Activated T-cell treated with anti-CD3 and anti-CD28 coated beads, Interleukin-2, amount 50 U/mL, for 4 hours (primary cell): ENCODE measurements around the gene PDSS2. TPM values are rescaled to one million over a fixed set of nuclear protein-coding genes. Genes with fewer than 3 reads are reported as not detected.
"Not testable (repeated sequence)": the region's sequence is repeated elsewhere in the genome, so short reads cannot be mapped to it uniquely, and the experiment has no call there.

ENCODE experiments used
- ATAC-seq, 2 donors: fragments of 200-7000 bp; cut with Tn5 transposase; one replicate each; pipeline ENCODE4 v1.10.0; 2021
- DNase-seq: peaks from one replicate; pipeline ENCODE4 v3.0.0-alpha.2; 2020
- H3K27me3 Mint-ChIP-seq: one replicate; pipeline ENCODE4 v1.8.0; 2021; ENCODE audit warnings: low read depth, mixed read lengths
- H3K36me3 Mint-ChIP-seq: one replicate; pipeline ENCODE4 v1.8.0; 2022; ENCODE audit warnings: mixed read lengths; ENCODE audit not compliant: insufficient read depth
- H3K4me1 Mint-ChIP-seq: one replicate; pipeline ENCODE4 v1.8.0; 2021; ENCODE audit warnings: low read depth, mixed read lengths
- H3K4me3 Mint-ChIP-seq: one replicate; pipeline ENCODE4 v1.8.0; 2021; ENCODE audit warnings: mild to moderate bottlenecking, moderate library complexity, mixed read lengths
- H3K9me3 Mint-ChIP-seq: one replicate; pipeline ENCODE4 v1.8.0; 2021; ENCODE audit warnings: mixed read lengths
- total RNA-seq, 3 donors: library from RNA; stranded (reverse); gene quantifications; one replicate each; pipeline ENCODE4 v1.2.1, GENCODE V29; 2021

PDSS2 gene
- total RNA-seq, 3 donors from 2014 or later, result 10.9 to 14.8 (median 12.6) TPM

- H3K27me3 Mint-ChIP-seq, result no peaks in the 10 kb centered on the region
- H3K4me1 Mint-ChIP-seq, result peaks cover 7% of the 10 kb centered on the region
- no peak for ATAC-seq
- H3K9me3 Mint-ChIP-seq, result peaks cover 4% of the 10 kb centered on the region
- no peak overlapping the region for H3K4me3 Mint-ChIP-seq
- DNase-seq, result no peak
- peaks cover 17% of the 10 kb centered on the region for H3K36me3 Mint-ChIP-seq
These were observed 73.0 kb downstream of the PDSS2 start for GRCh38 chr6:107386340-107386739.

GRCh38 chr6:107383705-107384104 lies 75.7 kb downstream of the PDSS2 start:
- Mint-ChIP-seq H3K36me3 (peaks cover 15% of the 10 kb centered on the region), H3K4me1 (peaks cover 7% of the 10 kb centered on the region), H3K27me3 (no peaks in the 10 kb centered on the region), H3K4me3 (no peak overlapping the region), H3K9me3 (peaks cover 5% of the 10 kb centered on the region)
- no peak for DNase-seq
- ATAC-seq, result no peak

- H3K4me1 Mint-ChIP-seq, result no peaks in the 10 kb centered on the region
These were observed 85.1 kb downstream of the PDSS2 start for GRCh38 chr6:107374264-107374663.

DNA sequence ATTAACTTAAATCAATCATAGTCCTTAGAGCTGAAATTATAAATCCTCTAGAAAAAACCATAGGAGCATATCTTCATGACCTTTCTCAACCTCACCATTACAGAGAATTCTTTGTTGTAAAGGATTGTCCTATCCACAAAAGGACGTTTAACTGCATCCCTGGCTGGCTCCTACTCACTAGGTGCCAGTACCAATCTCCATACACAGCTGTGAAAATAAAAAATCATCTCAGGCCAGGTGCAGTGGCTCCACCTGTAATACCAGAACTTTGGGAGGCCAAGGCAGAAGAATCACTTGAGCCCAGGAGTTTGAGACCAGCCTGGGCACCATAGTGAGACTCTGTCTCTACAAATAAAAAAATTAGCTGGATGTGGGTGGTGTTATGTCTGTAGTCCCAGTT lies 89.9 kb downstream of the PDSS2 start:
- no peak for ATAC-seq
- Mint-ChIP-seq H3K4me3 (no peak overlapping the region), H3K9me3 (no peaks in the 10 kb centered on the region), H3K27me3 (no peaks in the 10 kb centered on the region), H3K36me3 (peaks cover 5% of the 10 kb centered on the region), H3K4me1 (no peaks in the 10 kb centered on the region)
- DNase-seq, result no peak

More at GRCh38 chr6:107374264-107374663, 85.1 kb downstream of the PDSS2 start:
- Mint-ChIP-seq H3K9me3 (no peaks in the 10 kb centered on the region), H3K36me3 (peaks cover 9% of the 10 kb centered on the region), H3K27me3 (no peaks in the 10 kb centered on the region), H3K4me3 (no peak overlapping the region)
- DNase-seq (no peak), ATAC-seq (no peak)

DNA sequence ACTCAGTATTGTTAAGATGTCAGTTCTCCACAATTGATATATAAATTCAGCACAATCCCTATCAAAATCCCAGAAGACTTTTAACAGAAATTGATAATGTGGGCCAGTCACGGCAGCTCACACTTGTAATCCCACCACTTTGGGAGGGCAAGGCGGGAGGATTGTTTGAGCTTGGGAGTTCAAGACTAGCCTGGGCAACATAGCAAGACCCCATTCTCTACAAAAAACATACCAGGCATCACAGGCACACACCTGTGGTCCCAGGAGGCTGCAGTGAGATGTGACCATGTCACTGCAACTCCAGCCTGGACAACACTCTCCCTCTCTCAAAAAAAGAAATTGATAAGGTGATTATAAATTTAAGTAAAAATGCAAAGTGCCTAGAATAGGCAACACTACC lies 90.9 kb downstream of the PDSS2 start:
- Mint-ChIP-seq H3K4me3 (no peak overlapping the region), H3K4me1 (no peaks in the 10 kb centered on the region), H3K36me3 (peaks cover 9% of the 10 kb centered on the region), H3K27me3 (no peaks in the 10 kb centered on the region), H3K9me3 (no peaks in the 10 kb centered on the region)
- DNase-seq (no peak), ATAC-seq (no peak)

GRCh38 chr6:107364173-107364572 lies 95.2 kb downstream of the PDSS2 start:
- peaks cover 12% of the 10 kb centered on the region for H3K9me3 Mint-ChIP-seq
- H3K27me3 Mint-ChIP-seq, H3K4me3 Mint-ChIP-seq, DNase-seq, H3K4me1 Mint-ChIP-seq, ATAC-seq: not testable (repeated sequence)
- peaks cover 30% of the 10 kb centered on the region for H3K36me3 Mint-ChIP-seq

DNA sequence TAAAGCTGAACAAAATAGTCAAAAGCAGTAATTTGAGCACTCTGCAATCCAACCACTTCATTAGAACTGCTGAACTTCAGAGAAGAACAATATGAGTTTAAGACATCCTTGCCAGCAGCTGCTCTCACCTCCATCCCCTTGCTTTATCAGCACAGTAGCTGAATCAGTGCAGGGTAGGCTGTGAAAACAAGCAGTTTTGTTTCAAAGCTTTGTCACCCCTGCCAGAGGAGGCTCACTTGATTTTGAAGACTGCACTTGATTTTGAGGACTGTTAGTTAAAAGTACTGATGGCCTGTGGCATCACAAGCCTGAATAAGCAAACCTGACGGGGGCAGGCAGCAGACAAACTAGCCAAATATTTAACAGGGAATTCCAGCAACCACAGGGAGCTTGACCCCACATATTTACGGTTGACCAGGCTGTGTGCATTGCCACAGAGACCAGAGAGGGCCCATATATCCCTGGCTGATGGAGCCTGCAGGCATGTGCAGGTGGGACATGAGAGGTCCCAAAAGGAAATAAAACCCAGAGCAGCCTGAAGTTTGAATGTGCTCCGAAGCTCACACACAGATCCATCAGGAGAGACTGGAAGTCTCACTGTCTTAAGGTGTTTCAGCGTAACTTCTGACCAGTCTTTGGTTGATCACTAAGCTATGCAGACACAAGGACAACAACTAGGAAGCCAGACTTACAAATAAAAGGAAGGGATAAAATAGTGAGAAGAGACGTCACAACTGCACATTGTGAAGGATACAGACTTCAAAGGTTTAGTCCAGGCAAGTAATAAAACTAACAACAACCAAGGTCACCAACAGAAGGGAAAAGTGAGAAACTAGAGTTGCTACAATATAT lies 97.4 kb downstream of the PDSS2 start:
- peaks cover 32% of the 10 kb centered on the region for H3K36me3 Mint-ChIP-seq

GRCh38 chr6:107360476-107360875 lies 98.9 kb downstream of the PDSS2 start:
- peaks cover 29% of the 10 kb centered on the region for H3K36me3 Mint-ChIP-seq
- no peaks in the 10 kb centered on the region for H3K27me3 Mint-ChIP-seq

More for the DNA sequence above, 97.4 kb downstream of the PDSS2 start:
- no peak for ATAC-seq
- DNase-seq, result no peak
- H3K27me3 Mint-ChIP-seq, result no peaks in the 10 kb centered on the region
- H3K4me3 Mint-ChIP-seq, result no peak overlapping the region
- H3K4me1 Mint-ChIP-seq, result no peaks in the 10 kb centered on the region
- peaks cover 12% of the 10 kb centered on the region for H3K9me3 Mint-ChIP-seq

GRCh38 chr6:107357842-107358241 lies 101.5 kb downstream of the PDSS2 start:
- ATAC-seq, result no peak

More at GRCh38 chr6:107360476-107360875, 98.9 kb downstream of the PDSS2 start:
- no peak overlapping the region for H3K4me3 Mint-ChIP-seq
- no peak for DNase-seq
- peaks cover 12% of the 10 kb centered on the region for H3K9me3 Mint-ChIP-seq
- no peak for ATAC-seq
- H3K4me1 Mint-ChIP-seq, result no peaks in the 10 kb centered on the region

GRCh38 chr6:107357031-107357430 lies 102.3 kb downstream of the PDSS2 start:
- Mint-ChIP-seq H3K4me1 (no peaks in the 10 kb centered on the region), H3K4me3 (no peak overlapping the region), H3K27me3 (no peaks in the 10 kb centered on the region), H3K9me3 (peaks cover 1% of the 10 kb centered on the region), H3K36me3 (peaks cover 10% of the 10 kb centered on the region)
- DNase-seq, result no peak
- no peak for ATAC-seq

More at GRCh38 chr6:107357842-107358241, 101.5 kb downstream of the PDSS2 start:
- Mint-ChIP-seq H3K9me3 (peaks cover 6% of the 10 kb centered on the region), H3K27me3 (no peaks in the 10 kb centered on the region), H3K4me3 (no peak overlapping the region), H3K36me3 (peaks cover 17% of the 10 kb centered on the region), H3K4me1 (no peaks in the 10 kb centered on the region)
- DNase-seq, result no peak

DNA sequence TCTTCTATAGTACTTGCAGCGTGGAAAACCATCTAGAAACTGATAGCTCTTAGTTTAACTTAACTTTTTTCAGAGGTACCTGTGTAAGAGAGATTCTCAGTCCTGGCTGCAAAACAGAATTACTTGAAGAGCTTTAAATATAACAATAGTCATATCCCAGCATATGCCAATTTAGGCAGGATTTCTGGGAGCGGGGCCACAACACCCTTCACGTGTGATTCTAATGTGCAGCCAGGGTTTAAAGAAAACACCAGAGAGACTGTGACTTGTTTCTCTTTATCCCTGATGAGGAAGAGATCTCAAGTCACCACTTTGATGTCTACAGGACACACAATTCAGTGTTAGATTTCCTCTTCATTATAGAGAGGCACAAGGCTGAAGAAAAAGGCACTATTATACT lies 103.7 kb downstream of the PDSS2 start:
- no peaks in the 10 kb centered on the region for H3K4me1 Mint-ChIP-seq
- no peak overlapping the region for H3K4me3 Mint-ChIP-seq
- DNase-seq, result no peak
- peaks cover 2% of the 10 kb centered on the region for H3K36me3 Mint-ChIP-seq
- H3K9me3 Mint-ChIP-seq, result no peaks in the 10 kb centered on the region
- ATAC-seq, result no peak
- no peaks in the 10 kb centered on the region for H3K27me3 Mint-ChIP-seq

DNA sequence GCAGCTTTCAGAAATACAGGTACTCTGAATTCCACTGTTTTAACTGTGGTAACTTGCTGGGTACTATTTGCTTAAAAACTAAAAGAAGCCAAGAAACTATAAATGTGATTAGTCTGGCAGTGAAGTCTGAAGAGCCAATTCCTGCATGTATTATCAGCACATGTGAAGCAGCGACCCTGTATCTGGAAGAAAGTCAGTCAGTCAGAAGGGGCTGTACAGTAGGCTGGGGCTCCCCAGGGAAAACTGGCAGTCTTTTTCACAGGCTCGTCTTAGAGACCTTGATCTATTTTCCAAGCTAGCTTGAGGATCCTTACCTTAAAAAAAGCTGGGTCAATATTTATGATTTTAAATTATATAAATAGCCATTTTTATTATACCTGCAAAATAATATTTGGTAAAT lies 104.9 kb downstream of the PDSS2 start:
- no peak for ATAC-seq
- DNase-seq, result no peak
- no peaks in the 10 kb centered on the region for H3K4me1 Mint-ChIP-seq
- H3K27me3 Mint-ChIP-seq, result no peaks in the 10 kb centered on the region
- peaks cover 7% of the 10 kb centered on the region for H3K36me3 Mint-ChIP-seq
- H3K9me3 Mint-ChIP-seq, result no peaks in the 10 kb centered on the region
- no peak overlapping the region for H3K4me3 Mint-ChIP-seq

- Mint-ChIP-seq H3K9me3 (no peaks in the 10 kb centered on the region), H3K4me3 (no peak overlapping the region), H3K4me1 (no peaks in the 10 kb centered on the region), H3K27me3 (no peaks in the 10 kb centered on the region), H3K36me3 (peaks cover 7% of the 10 kb centered on the region)
- ATAC-seq (no peak), DNase-seq (no peak)
These were observed 105.5 kb downstream of the PDSS2 start for GRCh38 chr6:107353773-107354382.

DNA sequence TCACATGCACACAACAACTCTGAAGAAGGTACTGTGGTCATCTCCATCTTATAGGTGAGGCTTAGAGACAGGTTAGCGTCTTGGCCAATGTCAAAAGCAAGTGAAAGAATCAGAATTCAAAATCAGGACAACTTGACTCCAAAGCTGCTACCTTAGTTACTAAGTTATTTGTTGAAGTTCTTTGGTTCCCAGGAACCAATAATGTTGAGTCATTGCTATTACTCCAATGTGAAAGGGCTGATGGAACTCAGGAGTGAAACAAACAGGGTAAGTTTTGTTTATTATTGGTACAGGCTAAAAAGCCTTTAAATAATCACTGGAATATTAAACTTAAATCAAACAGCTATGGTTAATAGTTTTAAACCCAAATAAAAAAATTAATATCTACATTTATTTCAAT lies 111.1 kb downstream of the PDSS2 start:
- no peaks in the 10 kb centered on the region for H3K4me1 Mint-ChIP-seq
- DNase-seq (no peak), ATAC-seq (no peak)
- H3K9me3 Mint-ChIP-seq, result no peaks in the 10 kb centered on the region
- H3K4me3 Mint-ChIP-seq, result no peak overlapping the region
- H3K36me3 Mint-ChIP-seq, result peaks cover 5% of the 10 kb centered on the region
- H3K27me3 Mint-ChIP-seq, result no peaks in the 10 kb centered on the region

DNA sequence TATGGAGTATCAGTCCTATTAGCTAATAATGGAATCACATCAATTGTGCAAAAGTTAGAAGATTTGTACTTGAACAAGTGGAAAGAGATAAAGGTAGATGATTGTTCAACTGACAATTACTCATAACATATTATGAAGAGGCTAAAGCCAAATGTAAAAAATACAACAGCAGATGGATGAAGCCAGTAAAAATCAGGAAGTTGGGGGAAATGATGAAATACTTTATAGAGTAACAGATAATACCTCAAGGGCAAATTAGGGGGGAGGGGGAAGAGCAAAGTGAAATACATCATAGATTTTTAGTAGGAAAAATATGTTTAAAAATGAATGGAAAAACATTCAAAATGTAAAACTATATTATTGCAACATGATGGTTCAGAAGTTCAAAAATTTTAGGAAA lies 114.0 kb downstream of the PDSS2 start:
- H3K36me3 Mint-ChIP-seq, result peaks cover 5% of the 10 kb centered on the region
- ATAC-seq (no peak), DNase-seq (no peak)
- no peaks in the 10 kb centered on the region for H3K27me3 Mint-ChIP-seq
- no peaks in the 10 kb centered on the region for H3K9me3 Mint-ChIP-seq
- H3K4me3 Mint-ChIP-seq, result no peak overlapping the region
- H3K4me1 Mint-ChIP-seq, result no peaks in the 10 kb centered on the region
